ENCODE measurements around the gene GGN. TPM values are rescaled to one million over a fixed set of nuclear protein-coding genes. Genes with fewer than 3 reads are reported as not detected.

The GGN gene
- total RNA-seq, 4 donors from 2014 or later = 0.13 TPM; not detected in 3

- in situ Hi-C loops (cut with MboI; ENCODE audit: low sequenced_read_pairs in 4 of 4) (loop anchor here in 3 of 4 donors (10.0 kb wide), 2 partner anchors 230 to 520 kb away; no protein-coding TSS in a partner anchor), intact Hi-C loops (cut with DNase I; ENCODE audit: low total_unique reads) (loop anchor here (10.0 kb wide), 1 partner anchor 50 kb away; no protein-coding TSS in a partner anchor)
- no peaks in the 10 kb centered on the region for H3K36me3 ChIP-seq
- no peak for ATAC-seq
- DNase-seq = no peak
- H3K4me1 ChIP-seq = peaks cover 0 to 9% of the 10 kb centered on the region in 2 donors
- H3K9me3 ChIP-seq = no peaks in the 10 kb centered on the region
- no peak overlapping the region for H3K4me3 ChIP-seq
- TF ChIP-seq CTCF (IDR thresholded peaks at IDR 0.05 in 4 of 5, conservative IDR thresholded peaks at IDR 0.05 in 1 of 5) = no peak
- TF ChIP-seq POLR2A (IDR thresholded peaks at IDR 0.05) = no peak
- peaks cover 0 to 2% (median 0%) of the 10 kb centered on the region in 3 donors for H3K27me3 ChIP-seq
- H3K27ac ChIP-seq = no peak overlapping the region
Observed at GRCh38 chr19:38405276-38405675, 17.4 kb upstream of the GGN start.

GRCh38 chr19:38404858-38405257 lies 17.0 kb upstream of the GGN start:
- DNase-seq = no peak
- peaks cover 0 to 9% of the 10 kb centered on the region in 2 donors for H3K4me1 ChIP-seq
- intact Hi-C loops (cut with DNase I; ENCODE audit: low total_unique reads) = loop anchor here (5.0 to 10.0 kb wide), 3 partner anchors 50 to 527 kb away; partner anchors contain the start of genes EIF3K, MAP4K1, MRPS12 and SARS2
- no peak for ATAC-seq
- no peak overlapping the region for H3K4me3 ChIP-seq
- no peak for TF ChIP-seq POLR2A (IDR thresholded peaks at IDR 0.05)
- no peak for TF ChIP-seq CTCF (IDR thresholded peaks at IDR 0.05 in 4 of 5, conservative IDR thresholded peaks at IDR 0.05 in 1 of 5)
- peaks cover 0 to 6% (median 0%) of the 10 kb centered on the region in 3 donors for H3K27me3 ChIP-seq
- no peaks in the 10 kb centered on the region for H3K36me3 ChIP-seq
- H3K9me3 ChIP-seq = no peaks in the 10 kb centered on the region
- H3K27ac ChIP-seq = no peak overlapping the region
- in situ Hi-C loops (cut with MboI; ENCODE audit: low sequenced_read_pairs in 4 of 4) = loop anchor here in 3 of 4 donors (10.0 kb wide), 2 partner anchors 230 to 520 kb away; no protein-coding TSS in a partner anchor

- Histone ChIP-seq H3K4me3 (peak within 1 kb of the TSS; percentile 68 to 94 (median 72)), H3K9me3 (no peaks in the 10 kb centered on the region), H3K27ac (peak within 1 kb of the TSS; percentile 65 to 76 (median 70)), H3K4me1 (peaks cover 0 to 9% of the 10 kb centered on the region in 2 donors), H3K36me3 (no peaks in the 10 kb centered on the region), H3K27me3 (peaks cover 12 to 19% (median 14%) of the 10 kb centered on the region in 3 donors)
- TF ChIP-seq CTCF (IDR thresholded peaks at IDR 0.05 in 4 of 5, conservative IDR thresholded peaks at IDR 0.05 in 1 of 5) (peak; percentile 97 to 100 (median 99)), POLR2A (IDR thresholded peaks at IDR 0.05) (peak; percentile 1 to 11)
- in situ Hi-C loops (cut with MboI; ENCODE audit: low sequenced_read_pairs in 4 of 4) (loop anchor here in 3 of 4 donors (10.0 kb wide), 2 partner anchors 232 to 522 kb away; no protein-coding TSS in a partner anchor), intact Hi-C loops (cut with DNase I; ENCODE audit: low total_unique reads) (loop anchor here (1.0 to 10.0 kb wide), 4 partner anchors 52 to 529 kb away; partner anchors contain the start of genes EIF3K, MAP4K1, MRPS12 and SARS2)
- DNase-seq (peak; percentile 93 to 94), ATAC-seq (peak; percentile 93 to 95)
Observed at GRCh38 chr19:38402967-38403674, 15.3 kb upstream of the GGN start, which contains the start of gene FAM98C. TSS of gene FAM98C (plus strand) at chr19:38403093. CDS start at chr19:38403154, 61 bp downstream.

- ATAC-seq = no peak
- H3K27ac ChIP-seq = peak overlapping the region in 1 of 4 donors; percentile 46
- in situ Hi-C loops (cut with MboI; ENCODE audit: low sequenced_read_pairs in 4 of 4) = loop anchor here in 3 of 4 donors (10.0 kb wide), 2 partner anchors 232 to 522 kb away; no protein-coding TSS in a partner anchor
Observed at GRCh38 chr19:38402623-38402966, 14.8 kb upstream of the GGN start.

More at GRCh38 chr19:38402623-38402966, 14.8 kb upstream of the GGN start:
- TF ChIP-seq CTCF (IDR thresholded peaks at IDR 0.05 in 4 of 5, conservative IDR thresholded peaks at IDR 0.05 in 1 of 5) = no peak
- TF ChIP-seq POLR2A (IDR thresholded peaks at IDR 0.05) = peak in 1 of 2 donors; percentile 26
- H3K4me3 ChIP-seq = peak overlapping the region; percentile 68 to 94 (median 72)
- DNase-seq = no peak
- peaks cover 0 to 9% of the 10 kb centered on the region in 2 donors for H3K4me1 ChIP-seq
- intact Hi-C loops (cut with DNase I; ENCODE audit: low total_unique reads) = loop anchor here (5.0 to 10.0 kb wide), 3 partner anchors 52 to 530 kb away; partner anchors contain the start of genes EIF3K, MAP4K1, MRPS12 and SARS2
- no peaks in the 10 kb centered on the region for H3K36me3 ChIP-seq
- H3K9me3 ChIP-seq = no peaks in the 10 kb centered on the region
- H3K27me3 ChIP-seq = peaks cover 17 to 22% (median 18%) of the 10 kb centered on the region in 3 donors

All from gastrocnemius medialis (tissue), 4 donors.